Panc1 (cell line): ENCODE data around the gene IGSF9. TPM values are rescaled to one million over a fixed set of nuclear protein-coding genes. Genes with fewer than 3 reads are reported as not detected.

Experiments used
- ATAC-seq: fragments of 200-7000 bp; cut with Tn5 transposase; 2 replicates; pipeline ENCODE4 v1.9.1; 2020; ENCODE audit warnings: mild to moderate bottlenecking, moderate library complexity
- BruUV-seq: library from RNA; stranded (reverse); fragments of 400-500 nt; replicated peaks from 2 replicates; lab custom pipeline; 2021; lab: Mats Ljungman, UMichigan
- CTCF ChIA-PET: fragments of 300-600 bp; sonication (Branson Sonifier 250); formaldehyde crosslinking; loops from one replicate; lab custom pipeline; 2022; ENCODE audit warnings: antibody characterized with exemption; lab: Charles Lee
- POLR2A ChIA-PET: fragments of 300-600 bp; sonication (Branson Sonifier 250); formaldehyde crosslinking; loops from one replicate; lab custom pipeline; 2022; ENCODE audit warnings: antibody characterized with exemption; lab: Charles Lee
- DNase-seq: peaks from one replicate; pipeline ENCODE4 v3.0.0-alpha.2; 2010; ENCODE audit warnings: low read depth, low spot score
- H3K27ac ChIP-seq: 2 replicates; pipeline ENCODE4 v1.5.1; 2011; ENCODE audit warnings: mild to moderate bottlenecking, low read length, inconsistent platforms
- H3K27me3 ChIP-seq: fragments of 200-500 bp; sonication (Bioruptor generic); 2 replicates; pipeline ENCODE4 v1.6.0; 2014; ENCODE audit warnings: low read length, inconsistent platforms; ENCODE audit not compliant: control insufficient read depth, insufficient read depth
- H3K36me3 ChIP-seq: fragments of 200-500 bp; sonication (Bioruptor generic); 2 replicates; pipeline ENCODE4 v1.5.1; 2014; ENCODE audit warnings: inconsistent platforms, mild to moderate bottlenecking, low read length, moderate library complexity; ENCODE audit not compliant: control insufficient read depth, insufficient read depth
- H3K4me1 ChIP-seq: 2 replicates; pipeline ENCODE4 v1.5.1; 2011; ENCODE audit warnings: inconsistent platforms, mild to moderate bottlenecking, low read length, moderate library complexity; ENCODE audit not compliant: control insufficient read depth, insufficient read depth
- H3K4me3 ChIP-seq, 2 experiments: 2 replicates each; pipeline ENCODE4 v1.5.1; 2011 to 2012; ENCODE audit warnings: low read depth in 2 of 2, low read length in 2 of 2, mild to moderate bottlenecking in 2 of 2, inconsistent platforms in 1 of 2, moderate library complexity in 1 of 2
- H3K9me3 ChIP-seq: fragments of 200-500 bp; sonication (Bioruptor generic); 2 replicates; pipeline ENCODE4 v1.5.1; 2014; ENCODE audit warnings: low read depth, mild to moderate bottlenecking, inconsistent platforms, low read length, moderate library complexity; ENCODE audit not compliant: control insufficient read depth, insufficient read depth
- POLR2AphosphoS5 ChIP-seq: IDR thresholded peaks from 2 replicates; pipeline ENCODE4 v1.6.1; 2012; ENCODE audit warnings: mild to moderate bottlenecking, low read depth, low read length, moderate library complexity
- SIN3A ChIP-seq: IDR thresholded peaks from 2 replicates; pipeline ENCODE4 v1.6.1; 2012; ENCODE audit warnings: low read depth, mild to moderate bottlenecking, low read length, moderate library complexity, borderline replicate concordance; ENCODE audit not compliant: insufficient read depth
- TCF7L2 ChIP-seq: IDR thresholded peaks from 2 replicates; pipeline ENCODE4 v1.6.1; 2011; ENCODE audit warnings: mild to moderate bottlenecking, low read depth, low read length, inconsistent platforms
- in situ Hi-C: cut with HindIII; loops from 2 replicates; pipeline ENCODE4 v1.10.0; 2016; ENCODE audit warnings: low sequenced_read_pairs, low pct_unique_long_range_greater_than_20kb
- intact Hi-C: fragments of 100-400 bp; cut with micrococcal nuclease; formaldehyde crosslinking; loops from one replicate; pipeline ENCODE4 v1.10.0; 2022; ENCODE audit not compliant: unreplicated experiment
- total RNA-seq: library from RNA; stranded (reverse); gene quantifications from one replicate; pipeline ENCODE4 v1.2.1, GENCODE V29; 2021; ENCODE audit not compliant: unreplicated experiment
- TF ChIP-seq, protein P1 (sequence below), 2 experiments: IDR thresholded peaks; 2 replicates each; pipeline ENCODE4 v1.6.1; 2011 to 2012; ENCODE audit warnings: low read depth in 2 of 2, control low read depth in 1 of 2, low read length in 1 of 2, mild to moderate bottlenecking in 1 of 2, moderate library complexity in 1 of 2; ENCODE audit not compliant: insufficient read depth in 1 of 2
- TF ChIP-seq, protein P2 (sequence below): fragments of 450-650 bp; IDR thresholded peaks from 2 replicates; pipeline ENCODE4 v1.5.1; 2017; ENCODE audit warnings: mild to moderate bottlenecking

Gene IGSF9
- total RNA-seq, 1 experiment from 2014 or later: 0.51 TPM

DNA sequence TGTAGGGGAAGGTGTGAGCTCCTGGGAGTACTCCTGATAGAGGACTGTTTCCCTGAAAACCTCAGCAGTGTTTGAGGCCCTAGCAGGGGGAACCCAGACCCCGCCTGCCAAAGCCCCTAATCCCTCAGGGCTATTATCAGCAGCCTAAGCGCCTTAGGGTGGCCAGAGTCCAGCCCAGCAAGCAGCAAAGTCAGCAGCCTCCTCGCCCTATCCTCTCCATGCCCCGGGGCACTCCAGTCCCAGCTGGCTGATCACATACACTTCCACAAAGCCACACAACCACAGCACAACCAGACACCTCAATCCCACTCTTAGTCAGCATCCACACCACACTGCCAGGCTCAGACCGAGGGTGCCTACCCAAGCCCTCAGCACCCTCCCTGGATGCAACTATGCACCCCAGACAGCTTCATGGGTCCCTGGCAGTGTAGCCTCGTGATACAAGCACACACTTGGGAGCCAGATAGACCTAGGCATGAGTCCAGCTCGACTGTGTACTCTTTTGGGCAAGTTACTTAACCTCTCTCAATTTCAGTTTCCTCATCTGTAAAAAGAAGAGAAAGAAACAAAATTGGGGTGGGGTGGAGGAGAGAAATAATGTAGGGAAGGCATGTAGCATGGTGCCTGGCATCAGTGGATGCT lies 7.1 kb downstream of the IGSF9 start:
- H3K9me3 ChIP-seq: no peaks in the 10 kb centered on the region
- in situ Hi-C loops (no loop called here), intact Hi-C loops (no loop called here)
- no peak overlapping the region for H3K27ac ChIP-seq
- DNase-seq (no peak), ATAC-seq (no peak)
- no peak overlapping the region for H3K4me3 ChIP-seq
- ChIA-PET POLR2A (no interaction called here), CTCF (interaction anchor here (0.5 to 2.3 kb wide), 3 partner anchors 66 to 516 kb away, joined by 4 to 14 read pairs (median 5); no protein-coding TSS in a partner anchor)
- peaks cover 17% of the 10 kb centered on the region for H3K4me1 ChIP-seq
- TF ChIP-seq TCF7L2 (no peak), SIN3A (no peak), POLR2AphosphoS5 (no peak)
- no peaks in the 10 kb centered on the region for H3K36me3 ChIP-seq
- no peaks in the 10 kb centered on the region for H3K27me3 ChIP-seq
- no TSS peak for BruUV-seq

DNA sequence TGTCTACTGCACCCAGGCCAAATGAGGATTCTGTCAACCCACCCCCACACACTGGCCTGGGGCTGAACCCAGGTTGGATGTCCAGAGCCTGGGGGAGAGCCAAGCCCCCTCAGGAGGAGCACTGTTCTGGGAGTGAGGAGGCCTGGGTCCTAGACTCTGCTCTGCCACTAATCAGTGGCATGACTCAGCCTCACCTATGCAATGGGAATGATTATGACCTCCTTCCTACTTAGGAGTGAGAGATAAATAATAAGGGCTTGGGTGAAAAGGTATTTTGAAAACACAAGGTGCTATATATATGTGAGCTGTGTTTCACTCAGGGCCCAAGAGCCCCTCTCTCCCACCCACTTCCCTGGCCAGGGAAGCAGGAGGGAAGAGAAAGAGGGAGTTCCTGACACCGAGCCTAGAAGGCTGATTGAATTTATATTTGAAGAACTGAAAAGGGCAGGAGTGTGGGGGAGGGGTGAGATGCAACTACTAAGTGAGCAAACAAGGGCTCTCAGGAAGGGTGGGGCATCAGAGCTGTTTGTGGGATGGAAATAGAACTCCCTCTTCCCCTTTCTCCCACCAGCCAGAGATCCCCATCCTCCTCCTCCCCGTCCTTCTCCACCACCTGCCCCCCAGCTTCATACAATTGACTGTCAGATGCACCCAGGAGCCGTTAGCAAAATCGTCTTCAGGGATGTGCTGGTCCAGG lies 8.2 kb downstream of the IGSF9 start:
- TF ChIP-seq, protein P1, sequence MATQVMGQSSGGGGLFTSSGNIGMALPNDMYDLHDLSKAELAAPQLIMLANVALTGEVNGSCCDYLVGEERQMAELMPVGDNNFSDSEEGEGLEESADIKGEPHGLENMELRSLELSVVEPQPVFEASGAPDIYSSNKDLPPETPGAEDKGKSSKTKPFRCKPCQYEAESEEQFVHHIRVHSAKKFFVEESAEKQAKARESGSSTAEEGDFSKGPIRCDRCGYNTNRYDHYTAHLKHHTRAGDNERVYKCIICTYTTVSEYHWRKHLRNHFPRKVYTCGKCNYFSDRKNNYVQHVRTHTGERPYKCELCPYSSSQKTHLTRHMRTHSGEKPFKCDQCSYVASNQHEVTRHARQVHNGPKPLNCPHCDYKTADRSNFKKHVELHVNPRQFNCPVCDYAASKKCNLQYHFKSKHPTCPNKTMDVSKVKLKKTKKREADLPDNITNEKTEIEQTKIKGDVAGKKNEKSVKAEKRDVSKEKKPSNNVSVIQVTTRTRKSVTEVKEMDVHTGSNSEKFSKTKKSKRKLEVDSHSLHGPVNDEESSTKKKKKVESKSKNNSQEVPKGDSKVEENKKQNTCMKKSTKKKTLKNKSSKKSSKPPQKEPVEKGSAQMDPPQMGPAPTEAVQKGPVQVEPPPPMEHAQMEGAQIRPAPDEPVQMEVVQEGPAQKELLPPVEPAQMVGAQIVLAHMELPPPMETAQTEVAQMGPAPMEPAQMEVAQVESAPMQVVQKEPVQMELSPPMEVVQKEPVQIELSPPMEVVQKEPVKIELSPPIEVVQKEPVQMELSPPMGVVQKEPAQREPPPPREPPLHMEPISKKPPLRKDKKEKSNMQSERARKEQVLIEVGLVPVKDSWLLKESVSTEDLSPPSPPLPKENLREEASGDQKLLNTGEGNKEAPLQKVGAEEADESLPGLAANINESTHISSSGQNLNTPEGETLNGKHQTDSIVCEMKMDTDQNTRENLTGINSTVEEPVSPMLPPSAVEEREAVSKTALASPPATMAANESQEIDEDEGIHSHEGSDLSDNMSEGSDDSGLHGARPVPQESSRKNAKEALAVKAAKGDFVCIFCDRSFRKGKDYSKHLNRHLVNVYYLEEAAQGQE (IDR thresholded peaks at IDR 0.05; ENCODE audit: insufficient read depth in 1 of 2, low read depth in 2 of 2, low read length in 1 of 2): no peak
- no peak for TF ChIP-seq POLR2AphosphoS5
- TF ChIP-seq, protein P2, sequence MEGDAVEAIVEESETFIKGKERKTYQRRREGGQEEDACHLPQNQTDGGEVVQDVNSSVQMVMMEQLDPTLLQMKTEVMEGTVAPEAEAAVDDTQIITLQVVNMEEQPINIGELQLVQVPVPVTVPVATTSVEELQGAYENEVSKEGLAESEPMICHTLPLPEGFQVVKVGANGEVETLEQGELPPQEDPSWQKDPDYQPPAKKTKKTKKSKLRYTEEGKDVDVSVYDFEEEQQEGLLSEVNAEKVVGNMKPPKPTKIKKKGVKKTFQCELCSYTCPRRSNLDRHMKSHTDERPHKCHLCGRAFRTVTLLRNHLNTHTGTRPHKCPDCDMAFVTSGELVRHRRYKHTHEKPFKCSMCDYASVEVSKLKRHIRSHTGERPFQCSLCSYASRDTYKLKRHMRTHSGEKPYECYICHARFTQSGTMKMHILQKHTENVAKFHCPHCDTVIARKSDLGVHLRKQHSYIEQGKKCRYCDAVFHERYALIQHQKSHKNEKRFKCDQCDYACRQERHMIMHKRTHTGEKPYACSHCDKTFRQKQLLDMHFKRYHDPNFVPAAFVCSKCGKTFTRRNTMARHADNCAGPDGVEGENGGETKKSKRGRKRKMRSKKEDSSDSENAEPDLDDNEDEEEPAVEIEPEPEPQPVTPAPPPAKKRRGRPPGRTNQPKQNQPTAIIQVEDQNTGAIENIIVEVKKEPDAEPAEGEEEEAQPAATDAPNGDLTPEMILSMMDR: no peak
- no peak for TF ChIP-seq SIN3A
- no peak for TF ChIP-seq TCF7L2
- H3K36me3 ChIP-seq: no peaks in the 10 kb centered on the region
- H3K9me3 ChIP-seq: no peaks in the 10 kb centered on the region
- POLR2A ChIA-PET: no interaction called here
- in situ Hi-C loops (no loop called here), intact Hi-C loops (no loop called here)
- no TSS peak for BruUV-seq
- DNase-seq (no peak), ATAC-seq (no peak)
- H3K27ac ChIP-seq: no peak overlapping the region
- peaks cover 17% of the 10 kb centered on the region for H3K4me1 ChIP-seq
- CTCF ChIA-PET: interaction anchor here (2.1 to 2.3 kb wide), 2 partner anchors 70 kb away, joined by 12 to 14 read pairs; no protein-coding TSS in a partner anchor
- no peaks in the 10 kb centered on the region for H3K27me3 ChIP-seq
- H3K4me3 ChIP-seq: no peak overlapping the region
